ENCODE results near the gene CFAP299.

GRCh38 chr4:80576796-80577195, 241.3 kb downstream of the CFAP299 start:
- TF ChIP-seq POLR2A (IDR thresholded peaks at IDR 0.05; ENCODE audit: low read length), result no peak
- no peak for TF ChIP-seq GATA1 (IDR thresholded peaks at IDR 0.05; ENCODE audit: low read depth, low read length)
